Pancreas (tissue), 10 donors: ENCODE data around the gene GTF2F2. TPM values are rescaled to one million over a fixed set of nuclear protein-coding genes. Genes with fewer than 3 reads are reported as not detected.
A peak's percentile ranks its signal among the peaks of the same experiment; 100 is the strongest.
"Not testable (repeated sequence)": the region's sequence is repeated elsewhere in the genome, so short reads cannot be mapped to it uniquely, and the experiment has no call there.

Experiments
- ATAC-seq, 4 donors: fragments of 200-7000 bp; cut with Tn5 transposase; one replicate each; pipeline versions ENCODE4 v1.8.0 to v1.9.1; 2020; ENCODE audit warnings: mild to moderate bottlenecking in 4 of 4, moderate library complexity in 4 of 4
- DNase-seq, 6 donors: peaks; one replicate each; pipeline ENCODE4 v3.0.0-alpha.2; 2020
- FAIRE-seq: peaks from 2 replicates; lab custom pipeline; 2012; peaks lifted over from hg19 to GRCh38; lab: Jason Lieb, UNC
- H3K27ac ChIP-seq, 4 donors: fragments of 200-600 bp; sonication (generic); 1 replicate in 3 of 4; 2 replicates in 1 of 4; pipeline versions ENCODE4 v1.5.0 to v1.8.0; 2020
- H3K27me3 ChIP-seq, 4 donors: fragments of 200-600 bp; one replicate each; pipeline ENCODE4 v1.8.0; 2021
- H3K36me3 ChIP-seq, 3 donors: fragments of 200-600 bp; sonication (generic) in 1 of 3; one replicate each; pipeline versions ENCODE4 v1.5.0 to v1.8.0; 2020 to 2021
- H3K4me1 ChIP-seq, 3 donors: fragments of 200-600 bp; one replicate each; pipeline ENCODE4 v1.8.0; 2021
- H3K4me3 ChIP-seq, 4 donors: fragments of 200-600 bp; sonication (generic) in 2 of 4; one replicate each; pipeline versions ENCODE4 v1.5.0 to v1.8.0; 2020 to 2021
- H3K9me3 ChIP-seq, 4 donors: fragments of 200-600 bp; one replicate each; pipeline ENCODE4 v1.8.0; 2021
- WGBS, 2 donors: extraction: QIAGEN DNeasy Blood & Tissue Kit; methylation state at CpG; one replicate each; pipeline ENCODE4 v1.1.7; 2013; 5-methylcytosine and 5-hydroxymethylcytosine counted together
- intact Hi-C, 3 donors: fragments of 100-400 bp; cut with DNase I; formaldehyde crosslinking; loops; one replicate each; pipeline versions ENCODE4 v1.11.1 to v1.14.2; 2022
- polyA plus RNA-seq, 2 donors: library from polyadenylated mRNA; stranded (reverse); fragments of 200-250 nt; gene quantifications; one replicate each; pipeline ENCODE4 v1.2.3, GENCODE V29; 2013
- total RNA-seq, 6 donors: library from RNA; stranded (reverse); fragmentation: NEBNext Ultra II Directional in 4 of 6; extraction: Animal tissue kit (Norgen Biotek cat#: 25700) in 4 of 6; gene quantifications; one replicate each; pipeline versions ENCODE4 v1.2.1 to v1.2.4, GENCODE V29; 2021 to 2023
- TF ChIP-seq, protein P1 (sequence below), 4 donors: fragments of 200-600 bp; sonication (generic) in 3 of 4; IDR thresholded peaks; one replicate each; pipeline versions ENCODE4 v1.5.0 to v1.8.0; 2021; ENCODE audit warnings: antibody characterized with exemption in 4 of 4
- donor health status: healthy with polysubstance abuse.
- donor health status: DM: no; HTN: no; CAD: no; lungs with moderate emphysema.
- donor health status: DM: no; HTN: no; CAD: no.
- donor health status: control.
- donor health status: control.
- donor health status: Bipolar disorder and iron deficiency.
- donor health status: DM: yes; HTN: yes; CAD: no.
- donor health status: DM: no; HTN: no; CAD: no.
- donor health status: DM: no; HTN: no; CAD: no.
- donor health status: DM: yes; HTN: yes; CAD: no.

GTF2F2 gene
- total and polyA plus RNA-seq, 8 donors, result 6.0 to 8.6 (median 7.7) TPM

- DNase-seq, result no peak
- Histone ChIP-seq H3K9me3 (no peaks in the 10 kb centered on the region), H3K4me3 (no peak overlapping the region), H3K36me3 (no peaks in the 10 kb centered on the region), H3K27me3 (no peaks in the 10 kb centered on the region), H3K4me1 (no peaks in the 10 kb centered on the region), H3K27ac (no peak overlapping the region)
- ATAC-seq, result peak in 1 of 4 donors; percentile 46
- whole genome bisulfite sequencing, 2 donors, result 86 to 90% methylated on average over 1 of the region's 1 CpG
- TF ChIP-seq, protein P1, sequence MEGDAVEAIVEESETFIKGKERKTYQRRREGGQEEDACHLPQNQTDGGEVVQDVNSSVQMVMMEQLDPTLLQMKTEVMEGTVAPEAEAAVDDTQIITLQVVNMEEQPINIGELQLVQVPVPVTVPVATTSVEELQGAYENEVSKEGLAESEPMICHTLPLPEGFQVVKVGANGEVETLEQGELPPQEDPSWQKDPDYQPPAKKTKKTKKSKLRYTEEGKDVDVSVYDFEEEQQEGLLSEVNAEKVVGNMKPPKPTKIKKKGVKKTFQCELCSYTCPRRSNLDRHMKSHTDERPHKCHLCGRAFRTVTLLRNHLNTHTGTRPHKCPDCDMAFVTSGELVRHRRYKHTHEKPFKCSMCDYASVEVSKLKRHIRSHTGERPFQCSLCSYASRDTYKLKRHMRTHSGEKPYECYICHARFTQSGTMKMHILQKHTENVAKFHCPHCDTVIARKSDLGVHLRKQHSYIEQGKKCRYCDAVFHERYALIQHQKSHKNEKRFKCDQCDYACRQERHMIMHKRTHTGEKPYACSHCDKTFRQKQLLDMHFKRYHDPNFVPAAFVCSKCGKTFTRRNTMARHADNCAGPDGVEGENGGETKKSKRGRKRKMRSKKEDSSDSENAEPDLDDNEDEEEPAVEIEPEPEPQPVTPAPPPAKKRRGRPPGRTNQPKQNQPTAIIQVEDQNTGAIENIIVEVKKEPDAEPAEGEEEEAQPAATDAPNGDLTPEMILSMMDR (IDR thresholded peaks at IDR 0.05), result no peak
- intact Hi-C loops, result loop anchor here in 1 of 3 donors (10.0 kb wide), 1 partner anchor 247 kb away; no protein-coding TSS in a partner anchor
- no peak for FAIRE-seq
These were observed 171.9 kb downstream of the GTF2F2 start for GRCh38 chr13:45292176-45292575.

DNA sequence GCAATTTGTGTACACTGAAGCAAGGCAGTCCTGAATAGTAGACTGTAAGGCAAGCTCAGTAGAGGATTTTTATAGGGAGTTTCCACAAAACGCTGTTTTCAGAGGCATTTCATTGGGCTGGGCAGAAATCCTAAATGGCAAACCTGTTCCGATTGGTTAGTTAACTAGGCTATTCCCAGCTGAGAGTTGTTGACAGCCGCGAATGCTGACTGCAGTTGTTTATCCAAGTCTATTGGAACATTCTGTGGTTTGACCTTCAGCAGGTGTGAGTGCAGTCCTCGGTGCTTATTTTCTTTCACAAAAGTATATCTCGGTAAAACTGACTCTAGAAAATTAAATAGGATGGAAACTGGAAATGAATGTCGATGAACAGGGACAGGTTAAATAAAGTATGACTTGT is 175.2 kb downstream of the GTF2F2 start:
- H3K36me3 ChIP-seq, result no peaks in the 10 kb centered on the region
- TF ChIP-seq, protein P1 (IDR thresholded peaks at IDR 0.05), result no peak
- intact Hi-C loops, result loop anchor here in 1 of 3 donors (10.0 kb wide), 1 partner anchor 251 kb away; no protein-coding TSS in a partner anchor
- WGBS, 2 donors, result 42 to 46% methylated on average over 7 of the region's 7 CpGs
- no peak overlapping the region for H3K27ac ChIP-seq
- no peaks in the 10 kb centered on the region for H3K9me3 ChIP-seq
- H3K4me3 ChIP-seq, result no peak overlapping the region
- no peak for FAIRE-seq
- peak in 3 of 4 donors; percentile 32 to 64 (median 54) for ATAC-seq
- DNase-seq, result no peak
- no peaks in the 10 kb centered on the region for H3K27me3 ChIP-seq
- no peaks in the 10 kb centered on the region for H3K4me1 ChIP-seq

- no peaks in the 10 kb centered on the region for H3K4me1 ChIP-seq
- H3K4me3 ChIP-seq, result no peak overlapping the region
- DNase-seq (no peak), FAIRE-seq (no peak), ATAC-seq (no peak)
- H3K9me3 ChIP-seq, result no peaks in the 10 kb centered on the region
- no peaks in the 10 kb centered on the region for H3K27me3 ChIP-seq
- no peaks in the 10 kb centered on the region for H3K36me3 ChIP-seq
- intact Hi-C loops, result loop anchor here in 1 of 3 donors (10.0 kb wide), 1 partner anchor 251 kb away; no protein-coding TSS in a partner anchor
- TF ChIP-seq, protein P1 (IDR thresholded peaks at IDR 0.05), result no peak
- H3K27ac ChIP-seq, result no peak overlapping the region
These were observed 175.9 kb downstream of the GTF2F2 start for GRCh38 chr13:45296259-45296658.

DNA sequence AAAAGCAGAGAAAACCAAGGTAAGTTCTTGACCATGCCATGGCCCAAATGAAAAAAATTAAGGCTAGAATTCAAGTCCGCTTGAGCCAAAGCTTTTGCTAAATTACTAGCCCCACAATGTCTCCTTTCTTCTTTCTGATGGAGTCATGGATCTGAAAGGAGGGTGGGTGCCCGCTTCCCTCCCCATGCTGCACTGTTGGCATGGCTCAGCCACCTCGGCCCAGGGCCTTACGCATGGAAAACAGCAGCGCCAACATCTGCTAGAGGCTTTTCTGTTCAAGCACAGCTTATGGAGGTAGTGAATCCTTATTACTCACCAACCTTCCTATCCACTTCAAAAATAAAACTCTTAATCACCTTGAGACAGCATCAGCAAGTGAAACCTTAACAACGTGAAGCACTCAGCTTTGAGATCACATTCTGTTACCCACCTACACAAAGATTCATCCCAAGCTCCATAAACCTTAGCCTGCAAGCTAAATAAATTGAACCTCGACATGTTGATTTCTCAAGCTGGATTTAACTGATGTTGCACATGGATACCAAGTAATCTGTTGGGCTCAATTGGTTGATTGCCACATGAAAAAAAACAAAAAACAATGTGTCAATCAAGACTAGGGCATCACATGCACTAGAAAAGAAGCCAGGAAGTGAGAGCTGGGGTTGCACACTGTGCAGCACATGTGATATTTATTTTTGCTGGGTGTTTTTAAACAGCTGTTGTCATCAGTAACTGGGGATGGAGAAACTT is 177.3 kb downstream of the GTF2F2 start:
- H3K9me3 ChIP-seq, result no peaks in the 10 kb centered on the region
- TF ChIP-seq, protein P1 (IDR thresholded peaks at IDR 0.05), result no peak
- WGBS, 2 donors, result 79 to 83% methylated on average over 7 of the region's 7 CpGs
- no peak overlapping the region for H3K27ac ChIP-seq
- intact Hi-C loops, result loop anchor here in 1 of 3 donors (10.0 kb wide), 1 partner anchor 253 kb away; no protein-coding TSS in a partner anchor
- H3K36me3 ChIP-seq, result no peaks in the 10 kb centered on the region
- no peaks in the 10 kb centered on the region for H3K4me1 ChIP-seq
- H3K4me3 ChIP-seq, result no peak overlapping the region
- no peak for DNase-seq
- no peak for ATAC-seq
- no peak for FAIRE-seq
- H3K27me3 ChIP-seq, result peaks cover 0 to 4% (median 0%) of the 10 kb centered on the region in 4 donors

DNA sequence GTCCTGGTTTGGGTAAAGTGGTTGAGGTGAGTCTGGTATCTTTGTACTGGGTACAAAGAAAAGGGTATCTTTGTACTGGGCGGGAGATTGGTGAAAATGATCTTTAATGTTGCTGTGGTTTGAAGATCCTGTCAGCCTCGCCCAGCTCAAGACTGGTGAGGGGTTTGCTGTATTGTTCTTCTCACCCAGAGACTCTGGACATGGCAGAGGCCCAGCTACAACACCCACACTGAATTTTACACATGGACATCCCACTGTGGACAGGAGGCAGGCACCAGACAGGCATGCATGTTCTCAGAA is 177.8 kb downstream of the GTF2F2 start:
- Histone ChIP-seq H3K9me3 (no peaks in the 10 kb centered on the region), H3K27me3 (peaks cover 0 to 6% (median 0%) of the 10 kb centered on the region in 4 donors), H3K4me1 (no peaks in the 10 kb centered on the region), H3K27ac (no peak overlapping the region), H3K4me3 (no peak overlapping the region), H3K36me3 (no peaks in the 10 kb centered on the region)
- 81 to 88% methylated on average over 2 of the region's 2 CpGs for WGBS, 2 donors
- ATAC-seq (no peak), FAIRE-seq (no peak), DNase-seq (no peak)
- TF ChIP-seq, protein P1 (IDR thresholded peaks at IDR 0.05), result no peak
- intact Hi-C loops, result loop anchor here in 1 of 3 donors (10.0 kb wide), 1 partner anchor 253 kb away; no protein-coding TSS in a partner anchor

DNA sequence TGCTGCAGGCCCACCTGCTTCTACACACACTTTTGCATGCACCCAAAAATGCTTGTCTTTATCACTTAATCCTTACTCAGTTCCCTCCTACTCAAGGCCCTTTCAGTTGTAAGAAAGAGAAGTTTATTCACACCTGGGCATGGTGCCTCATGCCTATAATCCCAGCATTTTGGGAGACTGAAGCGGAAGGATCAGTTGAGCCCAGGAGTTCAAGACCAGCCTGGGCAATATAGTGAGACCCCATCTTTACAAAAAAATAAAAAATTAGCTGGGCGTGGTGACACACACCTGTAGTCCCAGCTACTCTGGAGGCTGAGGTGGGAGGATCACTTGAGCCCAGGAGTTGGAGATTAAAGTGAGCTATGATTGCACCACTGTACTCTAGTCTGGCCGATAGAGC is 178.2 kb downstream of the GTF2F2 start:
- H3K27ac ChIP-seq, H3K36me3 ChIP-seq, ATAC-seq, H3K27me3 ChIP-seq, FAIRE-seq, H3K4me3 ChIP-seq, H3K9me3 ChIP-seq, H3K4me1 ChIP-seq, DNase-seq: not testable (repeated sequence)
- intact Hi-C loops, result loop anchor here in 1 of 3 donors (10.0 kb wide), 1 partner anchor 254 kb away; no protein-coding TSS in a partner anchor
- 81 to 92% methylated on average over 3 of the region's 3 CpGs for WGBS, 2 donors
